A673 (cell line): ENCODE results near the gene PARP11. TPM values are rescaled to one million over a fixed set of nuclear protein-coding genes. Genes with fewer than 3 reads are reported as not detected.

Experiments
- BruUV-seq: library from RNA; stranded (reverse); fragments of 400-500 nt; replicated peaks from 2 replicates; lab custom pipeline; 2021; lab: Mats Ljungman, UMichigan
- CTCF ChIA-PET: fragments of 300-600 bp; sonication (Branson Sonifier 250); formaldehyde crosslinking; loops from one replicate; lab custom pipeline; 2022; ENCODE audit warnings: antibody characterized with exemption; lab: Charles Lee
- POLR2A ChIA-PET: fragments of 300-600 bp; sonication (Branson Sonifier 250); formaldehyde crosslinking; loops from one replicate; lab custom pipeline; 2022; ENCODE audit warnings: antibody characterized with exemption; ENCODE audit not compliant: low non-redundant PET; lab: Charles Lee
- DNase-seq: peaks from one replicate; pipeline ENCODE4 v3.0.0-alpha.2; 2015; ENCODE audit warnings: low spot score
- H3K27ac ChIP-seq: fragments of 200-600 bp; sonication (generic); 2 replicates; pipeline ENCODE4 v1.5.1; 2016; ENCODE audit warnings: mixed run types, low read depth, mild to moderate bottlenecking, mixed read lengths, antibody characterized with exemption, low read length; ENCODE audit not compliant: poor library complexity, severe bottlenecking
- H3K27me3 ChIP-seq: fragments of 200-600 bp; sonication (generic); replicated peaks from 2 replicates; pipeline ENCODE4 v1.6.1; 2017; ENCODE audit warnings: mixed run types, low read depth, mild to moderate bottlenecking, mixed read lengths, antibody characterized with exemption, low read length; ENCODE audit not compliant: insufficient read depth, poor library complexity
- H3K36me3 ChIP-seq: fragments of 200-600 bp; sonication (generic); 2 replicates; pipeline ENCODE4 v1.6.1; 2016; ENCODE audit warnings: mixed run types, mild to moderate bottlenecking, mixed read lengths, antibody characterized with exemption, low read length; ENCODE audit not compliant: insufficient read depth, poor library complexity, severe bottlenecking
- H3K4me1 ChIP-seq: fragments of 200-600 bp; sonication (generic); 2 replicates; pipeline ENCODE4 v1.6.1; 2017; ENCODE audit warnings: mixed run types, mild to moderate bottlenecking, mixed read lengths, antibody characterized with exemption, low read length; ENCODE audit not compliant: insufficient read depth, poor library complexity, severe bottlenecking
- H3K4me3 ChIP-seq: fragments of 200-600 bp; sonication (generic); 2 replicates; pipeline ENCODE4 v1.5.1; 2016; ENCODE audit warnings: low read depth, mixed run types, mild to moderate bottlenecking, mixed read lengths, low read length; ENCODE audit not compliant: poor library complexity, severe bottlenecking
- H3K9me3 ChIP-seq: fragments of 200-600 bp; sonication (generic); 2 replicates; pipeline ENCODE4 v1.6.1; 2016; ENCODE audit warnings: mixed run types, low read depth, mild to moderate bottlenecking, mixed read lengths, antibody characterized with exemption, low read length; ENCODE audit not compliant: poor library complexity, severe bottlenecking
- CTCF ChIP-seq: fragments of 300-800, 200-600 bp; sonication (generic); conservative IDR thresholded peaks from 2 replicates; pipeline ENCODE4 v1.5.1; 2017; ENCODE audit warnings: low read depth, mild to moderate bottlenecking, antibody characterized with exemption, low read length, moderate library complexity, mixed read lengths
- EZH2 ChIP-seq: fragments of 200-600 bp; sonication (generic); IDR thresholded peaks from 2 replicates; pipeline ENCODE4 v1.6.1; 2017; ENCODE audit warnings: borderline replicate concordance, low read depth, mild to moderate bottlenecking, mixed read lengths, antibody characterized with exemption, low read length; ENCODE audit not compliant: poor library complexity, severe bottlenecking
- intact Hi-C: fragments of 100-400 bp; cut with micrococcal nuclease; formaldehyde crosslinking; loops from one replicate; pipeline ENCODE4 v1.10.0; 2022; ENCODE audit not compliant: unreplicated experiment
- total RNA-seq: library from RNA; stranded (reverse); gene quantifications from 2 replicates; pipeline ENCODE4 v1.2.3, GENCODE V29; 2021

Gene PARP11
- total RNA-seq, 1 experiment from 2014 or later = 7.7 TPM

GRCh38 chr12:3795066-3795465 lies 78.1 kb downstream of the PARP11 start:
- peaks cover 5% of the 10 kb centered on the region for H3K27me3 ChIP-seq
- H3K4me1 ChIP-seq = no peaks in the 10 kb centered on the region
- no peak overlapping the region for H3K4me3 ChIP-seq
- intact Hi-C loops = no loop called here
- BruUV-seq = no TSS peak
- H3K36me3 ChIP-seq = no peaks in the 10 kb centered on the region
- ChIA-PET CTCF (no interaction called here), POLR2A (no interaction called here)
- no peaks in the 10 kb centered on the region for H3K9me3 ChIP-seq
- H3K27ac ChIP-seq = no peak overlapping the region
- DNase-seq = no peak
- no peak for TF ChIP-seq CTCF
- no peak for TF ChIP-seq EZH2

- DNase-seq = no peak
- Histone ChIP-seq H3K27me3 (peaks cover 5% of the 10 kb centered on the region), H3K4me1 (no peaks in the 10 kb centered on the region), H3K4me3 (no peak overlapping the region), H3K36me3 (no peaks in the 10 kb centered on the region), H3K9me3 (no peaks in the 10 kb centered on the region), H3K27ac (no peak overlapping the region)
- intact Hi-C loops = no loop called here
- no TSS peak for BruUV-seq
- POLR2A ChIA-PET = no interaction called here
- CTCF ChIA-PET = no interaction called here
- TF ChIP-seq EZH2 (no peak), CTCF (no peak)
These were observed 80.4 kb downstream of the PARP11 start for GRCh38 chr12:3792623-3793288.

- no peak overlapping the region for H3K4me3 ChIP-seq
- H3K4me1 ChIP-seq = no peaks in the 10 kb centered on the region
- CTCF ChIA-PET = no interaction called here
- no TSS peak for BruUV-seq
- TF ChIP-seq CTCF (no peak), EZH2 (no peak)
- DNase-seq = no peak
- H3K27me3 ChIP-seq = peaks cover 5% of the 10 kb centered on the region
- intact Hi-C loops = no loop called here
- no peak overlapping the region for H3K27ac ChIP-seq
- no peaks in the 10 kb centered on the region for H3K9me3 ChIP-seq
- H3K36me3 ChIP-seq = no peaks in the 10 kb centered on the region
- POLR2A ChIA-PET = no interaction called here
These were observed 81.8 kb downstream of the PARP11 start for GRCh38 chr12:3791256-3791874.
